ENCODE measurements around the gene C16orf87.

DNA sequence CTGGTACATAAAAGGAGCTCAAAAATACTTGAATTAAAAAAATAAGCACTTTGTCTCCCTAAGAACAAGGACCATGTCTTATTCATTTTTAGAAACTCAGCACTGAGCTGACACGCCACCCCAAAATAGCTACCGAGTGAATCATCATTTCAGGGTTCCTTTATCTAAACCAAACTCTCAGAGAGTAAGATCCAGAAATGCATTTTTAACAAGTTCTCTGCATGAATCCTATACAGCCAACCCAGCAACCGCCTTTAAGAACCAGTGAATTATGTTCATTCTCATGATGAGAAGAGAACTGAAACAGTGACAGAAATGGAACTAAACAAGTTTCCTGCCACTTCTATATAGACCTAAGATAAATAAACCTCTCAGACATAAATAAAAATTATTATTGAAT, 8.7 kb downstream of the C16orf87 start:
- TF ChIP-seq, protein P1, sequence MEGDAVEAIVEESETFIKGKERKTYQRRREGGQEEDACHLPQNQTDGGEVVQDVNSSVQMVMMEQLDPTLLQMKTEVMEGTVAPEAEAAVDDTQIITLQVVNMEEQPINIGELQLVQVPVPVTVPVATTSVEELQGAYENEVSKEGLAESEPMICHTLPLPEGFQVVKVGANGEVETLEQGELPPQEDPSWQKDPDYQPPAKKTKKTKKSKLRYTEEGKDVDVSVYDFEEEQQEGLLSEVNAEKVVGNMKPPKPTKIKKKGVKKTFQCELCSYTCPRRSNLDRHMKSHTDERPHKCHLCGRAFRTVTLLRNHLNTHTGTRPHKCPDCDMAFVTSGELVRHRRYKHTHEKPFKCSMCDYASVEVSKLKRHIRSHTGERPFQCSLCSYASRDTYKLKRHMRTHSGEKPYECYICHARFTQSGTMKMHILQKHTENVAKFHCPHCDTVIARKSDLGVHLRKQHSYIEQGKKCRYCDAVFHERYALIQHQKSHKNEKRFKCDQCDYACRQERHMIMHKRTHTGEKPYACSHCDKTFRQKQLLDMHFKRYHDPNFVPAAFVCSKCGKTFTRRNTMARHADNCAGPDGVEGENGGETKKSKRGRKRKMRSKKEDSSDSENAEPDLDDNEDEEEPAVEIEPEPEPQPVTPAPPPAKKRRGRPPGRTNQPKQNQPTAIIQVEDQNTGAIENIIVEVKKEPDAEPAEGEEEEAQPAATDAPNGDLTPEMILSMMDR (IDR thresholded peaks at IDR 0.05) = no peak
- TF ChIP-seq, protein P2, sequence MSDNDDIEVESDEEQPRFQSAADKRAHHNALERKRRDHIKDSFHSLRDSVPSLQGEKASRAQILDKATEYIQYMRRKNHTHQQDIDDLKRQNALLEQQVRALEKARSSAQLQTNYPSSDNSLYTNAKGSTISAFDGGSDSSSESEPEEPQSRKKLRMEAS (IDR thresholded peaks at IDR 0.05) = no peak
- TF ChIP-seq RCOR1 (IDR thresholded peaks at IDR 0.05; ENCODE audit: low read depth, low read length) = no peak
- no peak for TF ChIP-seq BCL3 (IDR thresholded peaks at IDR 0.05)
- TF ChIP-seq POLR2A (IDR thresholded peaks at IDR 0.05; ENCODE audit: low read length) = no peak
- TF ChIP-seq GATA3 (IDR thresholded peaks at IDR 0.05; ENCODE audit: borderline replicate concordance) = no peak
- no peak for TF ChIP-seq CEBPB (IDR thresholded peaks at IDR 0.05)
- TF ChIP-seq EP300 (IDR thresholded peaks at IDR 0.05) = no peak
- TF ChIP-seq, protein P3, sequence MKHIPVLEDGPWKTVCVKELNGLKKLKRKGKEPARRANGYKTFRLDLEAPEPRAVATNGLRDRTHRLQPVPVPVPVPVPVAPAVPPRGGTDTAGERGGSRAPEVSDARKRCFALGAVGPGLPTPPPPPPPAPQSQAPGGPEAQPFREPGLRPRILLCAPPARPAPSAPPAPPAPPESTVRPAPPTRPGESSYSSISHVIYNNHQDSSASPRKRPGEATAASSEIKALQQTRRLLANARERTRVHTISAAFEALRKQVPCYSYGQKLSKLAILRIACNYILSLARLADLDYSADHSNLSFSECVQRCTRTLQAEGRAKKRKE (CRISPR knock-in tag; IDR thresholded peaks at IDR 0.05; ENCODE audit: low read depth) = no peak
- no peak for TF ChIP-seq REST (IDR thresholded peaks at IDR 0.05)
